Neural progenitor cell (in vitro differentiated cells): ENCODE data around the gene HPSE2. TPM values are rescaled to one million over a fixed set of nuclear protein-coding genes. Genes with fewer than 3 reads are reported as not detected.

Experiments used
- DNase-seq: peaks from one replicate; pipeline ENCODE4 v3.0.0-alpha.2; 2016; ENCODE audit warnings: low spot score
- H2AFZ ChIP-seq: fragments of 200-600 bp; sonication (generic); replicated peaks from 2 replicates; pipeline ENCODE4 v1.6.1; 2016; ENCODE audit warnings: antibody characterized with exemption
- H3F3A ChIP-seq: fragments of 200-600 bp; sonication (generic); 2 replicates; pipeline ENCODE4 v1.6.1; 2016; ENCODE audit warnings: antibody characterized with exemption, low read depth
- H3K27ac ChIP-seq: fragments of 200-600 bp; sonication (generic); 2 replicates; pipeline ENCODE4 v1.5.1; 2016; ENCODE audit warnings: mild to moderate bottlenecking
- H3K27me3 ChIP-seq: fragments of 200-600 bp; sonication (generic); 2 replicates; pipeline ENCODE4 v1.6.1; 2016; ENCODE audit warnings: mild to moderate bottlenecking, moderate library complexity
- H3K36me3 ChIP-seq: fragments of 200-600 bp; sonication (generic); 2 replicates; pipeline ENCODE4 v1.5.1; 2016
- H3K4me1 ChIP-seq: fragments of 200-600 bp; sonication (generic); 2 replicates; pipeline ENCODE4 v1.6.1; 2016; ENCODE audit warnings: mixed run types
- H3K4me2 ChIP-seq: fragments of 200-600 bp; sonication (generic); 2 replicates; pipeline ENCODE4 v1.6.1; 2016
- H3K4me3 ChIP-seq: fragments of 200-600 bp; sonication (generic); 2 replicates; pipeline ENCODE4 v1.5.1; 2016
- H3K79me2 ChIP-seq: fragments of 200-600 bp; sonication (generic); 2 replicates; pipeline ENCODE4 v1.6.1; 2016; ENCODE audit warnings: low read depth
- H3K9ac ChIP-seq: fragments of 200-600 bp; sonication (generic); 2 replicates; pipeline ENCODE4 v1.6.1; 2016
- H3K9me3 ChIP-seq: fragments of 200-600 bp; sonication (generic); 2 replicates; pipeline ENCODE4 v1.5.1; 2016; ENCODE audit warnings: low read depth
- H4K20me1 ChIP-seq: fragments of 200-600 bp; sonication (generic); 2 replicates; pipeline ENCODE4 v1.6.1; 2016; ENCODE audit warnings: low read depth
- H3K27ac Mint-ChIP-seq: 3 replicates; pipeline ENCODE4 v1.8.0; 2021; ENCODE audit warnings: mixed read lengths
- H3K27me3 Mint-ChIP-seq: 2 replicates; pipeline ENCODE4 v1.8.0; 2022; ENCODE audit warnings: low read depth, mild to moderate bottlenecking, inconsistent platforms, moderate library complexity, mixed read lengths; ENCODE audit not compliant: insufficient read depth
- H3K36me3 Mint-ChIP-seq: 3 replicates; pipeline ENCODE4 v1.8.0; 2021; ENCODE audit warnings: mixed read lengths
- H3K4me1 Mint-ChIP-seq: 3 replicates; pipeline ENCODE4 v1.8.0; 2021; ENCODE audit warnings: mixed read lengths
- H3K4me3 Mint-ChIP-seq: 3 replicates; pipeline ENCODE4 v1.8.0; 2021; ENCODE audit warnings: mild to moderate bottlenecking, moderate library complexity, mixed read lengths
- H3K9me3 Mint-ChIP-seq: 3 replicates; pipeline ENCODE4 v1.8.0; 2020; ENCODE audit warnings: mixed read lengths
- EZH2 ChIP-seq: fragments of 200-600 bp; sonication (generic); IDR thresholded peaks from 2 replicates; pipeline ENCODE4 v1.6.1; 2017; ENCODE audit warnings: antibody characterized with exemption, mild to moderate bottlenecking, moderate library complexity
- EZH2phosphoT487 ChIP-seq: fragments of 200-600 bp; sonication (generic); IDR thresholded peaks from 2 replicates; pipeline ENCODE4 v1.6.1; 2017; ENCODE audit warnings: antibody characterized with exemption
- total RNA-seq: library from RNA; depleted of rRNA; stranded (reverse); fragments of >200 nt; gene quantifications from 2 replicates; pipeline ENCODE4 v1.2.3, GENCODE V29; 2015; ENCODE audit warnings: low replicate concordance
- TF ChIP-seq, protein P1 (sequence below): fragments of 200-600 bp; sonication (generic); IDR thresholded peaks from 2 replicates; pipeline ENCODE4 v1.5.1; 2017; ENCODE audit warnings: antibody characterized with exemption, mild to moderate bottlenecking

Gene HPSE2
- total RNA-seq, 1 donor from 2014 or later = 3.4 TPM

DNA sequence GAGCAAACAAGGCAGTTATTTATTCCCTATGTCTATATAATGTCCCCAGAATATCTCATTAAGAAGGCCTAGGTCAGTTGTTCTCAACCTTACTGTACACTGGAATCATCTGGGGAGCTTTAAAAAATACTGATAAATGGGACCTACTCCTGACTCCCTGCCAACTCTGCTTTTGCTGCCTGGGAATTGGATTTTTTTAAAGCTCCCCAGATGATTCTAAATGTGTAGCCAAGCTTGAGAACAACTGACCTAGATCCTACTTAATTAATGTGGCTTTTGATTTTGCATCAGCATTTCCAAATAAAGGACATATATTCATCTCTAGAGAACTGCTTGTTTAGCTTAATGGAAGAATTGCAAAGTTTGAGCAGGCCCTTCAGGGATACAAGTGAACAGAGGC lies 697.2 kb downstream of the HPSE2 start:
- Mint-ChIP-seq H3K4me3 (no peak overlapping the region), H3K4me1 (peaks cover 12% of the 10 kb centered on the region), H3K9me3 (peaks cover 4% of the 10 kb centered on the region), H3K27ac (no peak overlapping the region), H3K36me3 (no peaks in the 10 kb centered on the region), H3K27me3 (peaks cover 2% of the 10 kb centered on the region)
- Histone ChIP-seq H2AFZ (no peak overlapping the region), H3K4me3 (no peak overlapping the region), H3K36me3 (no peaks in the 10 kb centered on the region), H4K20me1 (no peaks in the 10 kb centered on the region), H3F3A (no peaks in the 10 kb centered on the region), H3K4me2 (no peak overlapping the region), H3K9me3 (no peaks in the 10 kb centered on the region), H3K9ac (no peak overlapping the region), H3K79me2 (no peaks in the 10 kb centered on the region), H3K27me3 (no peaks in the 10 kb centered on the region), H3K4me1 (no peaks in the 10 kb centered on the region), H3K27ac (no peak overlapping the region)
- no peak for DNase-seq
- TF ChIP-seq, protein P1, sequence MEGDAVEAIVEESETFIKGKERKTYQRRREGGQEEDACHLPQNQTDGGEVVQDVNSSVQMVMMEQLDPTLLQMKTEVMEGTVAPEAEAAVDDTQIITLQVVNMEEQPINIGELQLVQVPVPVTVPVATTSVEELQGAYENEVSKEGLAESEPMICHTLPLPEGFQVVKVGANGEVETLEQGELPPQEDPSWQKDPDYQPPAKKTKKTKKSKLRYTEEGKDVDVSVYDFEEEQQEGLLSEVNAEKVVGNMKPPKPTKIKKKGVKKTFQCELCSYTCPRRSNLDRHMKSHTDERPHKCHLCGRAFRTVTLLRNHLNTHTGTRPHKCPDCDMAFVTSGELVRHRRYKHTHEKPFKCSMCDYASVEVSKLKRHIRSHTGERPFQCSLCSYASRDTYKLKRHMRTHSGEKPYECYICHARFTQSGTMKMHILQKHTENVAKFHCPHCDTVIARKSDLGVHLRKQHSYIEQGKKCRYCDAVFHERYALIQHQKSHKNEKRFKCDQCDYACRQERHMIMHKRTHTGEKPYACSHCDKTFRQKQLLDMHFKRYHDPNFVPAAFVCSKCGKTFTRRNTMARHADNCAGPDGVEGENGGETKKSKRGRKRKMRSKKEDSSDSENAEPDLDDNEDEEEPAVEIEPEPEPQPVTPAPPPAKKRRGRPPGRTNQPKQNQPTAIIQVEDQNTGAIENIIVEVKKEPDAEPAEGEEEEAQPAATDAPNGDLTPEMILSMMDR = no peak
- TF ChIP-seq EZH2 (no peak), EZH2phosphoT487 (no peak)

DNA sequence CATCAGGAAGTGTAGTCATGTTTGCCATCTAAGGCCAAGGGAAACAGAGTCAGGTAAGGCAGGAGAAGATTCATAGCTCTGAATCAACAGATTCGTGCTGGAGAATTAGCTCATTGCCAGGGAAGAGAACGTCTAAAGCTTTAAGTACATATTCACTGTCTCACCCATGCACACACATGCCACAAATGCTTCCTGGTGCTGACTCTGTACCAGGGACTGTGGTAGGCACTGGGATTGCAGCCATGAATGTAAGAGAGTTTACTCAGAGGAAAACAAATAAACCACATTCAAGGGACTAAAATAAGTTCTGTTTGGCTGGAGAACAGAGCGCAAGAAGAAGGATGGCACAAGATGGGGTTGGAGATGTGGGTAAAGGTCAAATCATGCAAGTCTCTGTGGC lies 699.1 kb downstream of the HPSE2 start:
- H3K27me3 Mint-ChIP-seq = peaks cover 2% of the 10 kb centered on the region
- DNase-seq = no peak
- Histone ChIP-seq H4K20me1 (no peaks in the 10 kb centered on the region), H3K36me3 (no peaks in the 10 kb centered on the region), H3K9ac (no peak overlapping the region), H3K4me1 (no peaks in the 10 kb centered on the region), H2AFZ (no peak overlapping the region), H3K9me3 (no peaks in the 10 kb centered on the region), H3K27ac (no peak overlapping the region), H3K27me3 (no peaks in the 10 kb centered on the region), H3K79me2 (no peaks in the 10 kb centered on the region), H3K4me2 (no peak overlapping the region), H3F3A (no peaks in the 10 kb centered on the region), H3K4me3 (no peak overlapping the region)
- TF ChIP-seq EZH2 (no peak), EZH2phosphoT487 (no peak)
- TF ChIP-seq, protein P1 = no peak
- H3K27ac Mint-ChIP-seq = no peak overlapping the region
- no peaks in the 10 kb centered on the region for H3K9me3 Mint-ChIP-seq
- H3K4me1 Mint-ChIP-seq = peaks cover 12% of the 10 kb centered on the region
- no peaks in the 10 kb centered on the region for H3K36me3 Mint-ChIP-seq
- no peak overlapping the region for H3K4me3 Mint-ChIP-seq

DNA sequence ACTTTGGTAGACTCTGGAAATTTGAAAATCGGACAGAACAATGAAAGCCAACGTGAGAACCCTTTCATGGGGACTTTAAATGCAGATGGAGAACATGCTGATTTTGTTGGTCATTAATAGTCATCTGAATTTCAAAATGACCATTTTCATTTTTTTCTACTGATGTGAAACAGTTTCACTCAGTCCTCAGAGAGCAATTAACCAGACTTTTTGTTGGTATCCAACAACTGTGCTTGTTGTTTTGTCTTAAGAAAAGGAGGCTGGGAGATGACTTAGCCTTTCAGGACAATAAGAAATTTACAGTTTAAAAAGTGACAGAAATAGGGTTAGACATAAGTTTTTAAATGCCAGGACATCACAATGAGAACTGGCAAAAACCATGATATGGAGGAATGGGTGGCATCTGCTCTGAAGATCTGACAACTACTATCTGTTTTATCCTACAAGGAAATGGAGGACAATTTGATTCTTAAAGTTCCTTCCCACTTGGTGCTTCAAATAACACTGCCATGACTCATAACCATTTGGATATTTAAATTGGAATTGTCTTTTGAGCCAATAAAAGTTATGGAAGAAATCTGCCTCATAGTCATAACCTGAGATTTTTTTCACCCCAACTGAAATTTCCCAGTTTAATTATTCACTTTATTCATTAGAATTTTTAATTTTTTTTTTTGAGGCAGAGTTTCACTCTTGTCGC lies 701.8 kb downstream of the HPSE2 start:
- Histone ChIP-seq H4K20me1 (no peaks in the 10 kb centered on the region), H3K4me3 (no peak overlapping the region), H3F3A (no peaks in the 10 kb centered on the region), H3K4me2 (no peak overlapping the region), H2AFZ (no peak overlapping the region), H3K4me1 (peaks cover 8% of the 10 kb centered on the region), H3K9ac (no peak overlapping the region), H3K36me3 (no peaks in the 10 kb centered on the region), H3K9me3 (no peaks in the 10 kb centered on the region), H3K27ac (no peak overlapping the region), H3K27me3 (no peaks in the 10 kb centered on the region), H3K79me2 (no peaks in the 10 kb centered on the region)
- Mint-ChIP-seq H3K9me3 (no peaks in the 10 kb centered on the region), H3K4me3 (no peak overlapping the region), H3K36me3 (no peaks in the 10 kb centered on the region), H3K4me1 (peaks cover 7% of the 10 kb centered on the region), H3K27me3 (peaks cover 2% of the 10 kb centered on the region), H3K27ac (no peak overlapping the region)
- DNase-seq = no peak
- TF ChIP-seq EZH2phosphoT487 (no peak), EZH2 (no peak)
- TF ChIP-seq, protein P1 = no peak
